Measurements from ENCODE around the gene SIK3. TPM values are rescaled to one million over a fixed set of nuclear protein-coding genes. Genes with fewer than 3 reads are reported as not detected.

SIK3 gene
- total RNA-seq, 4 donors from 2014 or later, result 58.8 to 85.8 (median 59.8) TPM

DNA sequence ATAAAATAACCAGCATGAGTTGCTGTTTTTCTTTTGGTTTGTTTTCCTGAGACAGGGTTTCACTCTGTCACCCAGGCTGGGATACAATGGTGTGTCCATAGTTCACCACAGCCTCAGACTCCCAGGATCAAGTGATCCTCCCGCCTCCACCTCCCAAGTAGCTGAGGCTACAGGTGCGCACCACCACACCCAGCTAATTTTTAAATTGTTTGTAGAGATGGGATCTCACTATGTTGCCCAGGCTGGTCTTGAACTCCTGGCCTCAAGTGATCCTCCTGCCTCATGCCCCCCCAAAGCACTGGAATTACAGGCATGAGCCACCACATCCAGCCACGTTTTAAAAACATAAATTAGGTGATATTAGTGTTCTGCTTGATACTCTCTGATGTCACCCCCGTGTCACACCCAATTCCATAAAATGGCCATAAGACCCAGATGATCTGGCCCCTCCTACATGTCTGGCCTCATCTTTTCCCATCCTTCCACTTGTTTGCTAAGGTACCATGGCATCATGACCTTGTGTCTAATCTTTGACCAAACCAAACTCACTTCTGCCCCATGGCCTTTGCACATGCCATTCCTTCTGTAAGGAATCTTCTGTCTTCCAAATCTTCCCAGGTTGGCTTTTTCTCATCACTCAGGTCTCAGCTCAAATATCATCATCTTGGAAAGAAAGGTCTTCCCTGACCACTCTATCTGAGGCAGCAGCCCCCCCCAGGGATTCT is 6.3 kb downstream of the SIK3 start:
- Histone ChIP-seq H3K4me1 (peaks cover 0 to 38% (median 14%) of the 10 kb centered on the region in 4 donors), H3K27me3 (no peaks in the 10 kb centered on the region), H3K9me3 (no peaks in the 10 kb centered on the region), H3K27ac (peak overlapping the region in 1 of 4 donors; percentile 31), H3K36me3 (no peaks in the 10 kb centered on the region), H3K4me3 (no peak overlapping the region)
- TF ChIP-seq, protein P1, sequence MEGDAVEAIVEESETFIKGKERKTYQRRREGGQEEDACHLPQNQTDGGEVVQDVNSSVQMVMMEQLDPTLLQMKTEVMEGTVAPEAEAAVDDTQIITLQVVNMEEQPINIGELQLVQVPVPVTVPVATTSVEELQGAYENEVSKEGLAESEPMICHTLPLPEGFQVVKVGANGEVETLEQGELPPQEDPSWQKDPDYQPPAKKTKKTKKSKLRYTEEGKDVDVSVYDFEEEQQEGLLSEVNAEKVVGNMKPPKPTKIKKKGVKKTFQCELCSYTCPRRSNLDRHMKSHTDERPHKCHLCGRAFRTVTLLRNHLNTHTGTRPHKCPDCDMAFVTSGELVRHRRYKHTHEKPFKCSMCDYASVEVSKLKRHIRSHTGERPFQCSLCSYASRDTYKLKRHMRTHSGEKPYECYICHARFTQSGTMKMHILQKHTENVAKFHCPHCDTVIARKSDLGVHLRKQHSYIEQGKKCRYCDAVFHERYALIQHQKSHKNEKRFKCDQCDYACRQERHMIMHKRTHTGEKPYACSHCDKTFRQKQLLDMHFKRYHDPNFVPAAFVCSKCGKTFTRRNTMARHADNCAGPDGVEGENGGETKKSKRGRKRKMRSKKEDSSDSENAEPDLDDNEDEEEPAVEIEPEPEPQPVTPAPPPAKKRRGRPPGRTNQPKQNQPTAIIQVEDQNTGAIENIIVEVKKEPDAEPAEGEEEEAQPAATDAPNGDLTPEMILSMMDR (IDR thresholded peaks at IDR 0.05), result no peak
- TF ChIP-seq POLR2A (IDR thresholded peaks at IDR 0.05), result no peak
- no peak for DNase-seq

DNA sequence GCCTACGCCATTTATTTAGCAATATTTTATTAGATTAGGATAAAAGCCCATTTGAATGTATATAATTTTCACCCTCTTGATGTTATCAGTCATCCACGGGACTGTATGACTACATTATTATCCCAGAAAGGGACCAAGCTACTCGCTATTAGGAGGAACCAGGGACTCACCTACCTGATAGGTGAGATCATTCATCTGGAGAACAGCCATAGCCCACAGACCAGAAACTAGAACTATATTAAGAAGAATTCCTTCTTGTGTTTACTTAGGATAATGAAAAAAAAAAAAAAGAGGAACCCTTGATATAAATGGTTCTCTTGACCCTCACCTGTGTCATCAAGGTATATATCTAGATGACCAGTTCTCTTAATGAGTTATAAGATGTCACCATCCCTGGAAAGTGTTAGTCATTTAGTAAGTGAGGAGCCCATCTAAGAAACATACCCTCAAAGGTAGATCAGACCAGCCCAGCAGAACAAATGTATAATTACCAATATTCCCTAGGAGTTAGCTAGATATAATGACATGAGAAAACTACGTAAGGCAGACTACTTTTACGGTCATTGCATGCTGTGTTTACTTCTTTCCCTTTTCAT is 8.0 kb downstream of the SIK3 start:
- no peak overlapping the region for H3K4me3 ChIP-seq
- TF ChIP-seq, protein P1 (IDR thresholded peaks at IDR 0.05), result no peak
- no peak for TF ChIP-seq POLR2A (IDR thresholded peaks at IDR 0.05)
- H3K36me3 ChIP-seq, result no peaks in the 10 kb centered on the region
- no peaks in the 10 kb centered on the region for H3K9me3 ChIP-seq
- peaks cover 0 to 21% (median 8%) of the 10 kb centered on the region in 4 donors for H3K4me1 ChIP-seq
- DNase-seq, result no peak
- no peaks in the 10 kb centered on the region for H3K27me3 ChIP-seq
- no peak overlapping the region for H3K27ac ChIP-seq

DNA sequence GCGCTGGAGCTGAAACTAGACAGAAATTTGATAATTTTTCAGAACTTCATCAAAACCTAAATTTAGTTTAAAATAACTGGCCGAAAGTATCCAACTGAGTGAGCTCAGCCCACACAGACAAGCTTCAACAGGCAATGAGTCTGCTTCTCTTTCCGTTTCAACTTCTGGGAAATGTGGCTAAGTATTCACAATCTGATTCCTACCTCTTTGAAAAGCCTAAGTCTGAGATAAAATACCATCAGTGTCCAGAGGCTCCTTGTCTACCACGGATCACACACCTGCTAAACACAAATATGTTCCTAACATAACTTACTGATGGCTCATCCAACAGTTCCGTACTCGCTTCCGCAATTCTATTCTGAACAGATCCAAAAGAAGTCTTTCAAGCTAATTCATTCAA is 8.5 kb downstream of the SIK3 start:
- Histone ChIP-seq H3K4me1 (peaks cover 0 to 16% (median 7%) of the 10 kb centered on the region in 4 donors), H3K27me3 (no peaks in the 10 kb centered on the region), H3K4me3 (no peak overlapping the region), H3K36me3 (no peaks in the 10 kb centered on the region), H3K9me3 (no peaks in the 10 kb centered on the region), H3K27ac (no peak overlapping the region)
- no peak for DNase-seq
- TF ChIP-seq POLR2A (IDR thresholded peaks at IDR 0.05), result no peak
- TF ChIP-seq, protein P1 (IDR thresholded peaks at IDR 0.05), result no peak

DNA sequence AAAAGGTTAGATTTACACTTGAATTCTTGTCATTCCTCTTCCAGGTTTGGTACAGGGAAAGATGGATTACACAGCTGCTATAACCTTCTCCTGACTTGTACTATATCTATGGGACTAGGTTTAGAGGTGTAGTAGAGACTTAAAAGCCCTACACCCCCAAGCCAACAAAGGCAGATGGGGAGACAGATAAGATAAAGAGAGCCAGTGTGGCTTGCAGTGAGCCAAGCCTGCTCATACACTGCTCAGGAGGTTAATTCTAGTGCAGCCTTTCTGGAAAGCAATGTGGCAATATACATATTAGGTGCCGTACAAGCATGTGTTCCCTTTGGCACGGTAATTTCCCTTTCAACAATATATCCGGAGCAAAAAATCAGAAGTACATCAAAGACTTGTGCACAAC is 10.8 kb downstream of the SIK3 start:
- no peak overlapping the region for H3K27ac ChIP-seq

DNA sequence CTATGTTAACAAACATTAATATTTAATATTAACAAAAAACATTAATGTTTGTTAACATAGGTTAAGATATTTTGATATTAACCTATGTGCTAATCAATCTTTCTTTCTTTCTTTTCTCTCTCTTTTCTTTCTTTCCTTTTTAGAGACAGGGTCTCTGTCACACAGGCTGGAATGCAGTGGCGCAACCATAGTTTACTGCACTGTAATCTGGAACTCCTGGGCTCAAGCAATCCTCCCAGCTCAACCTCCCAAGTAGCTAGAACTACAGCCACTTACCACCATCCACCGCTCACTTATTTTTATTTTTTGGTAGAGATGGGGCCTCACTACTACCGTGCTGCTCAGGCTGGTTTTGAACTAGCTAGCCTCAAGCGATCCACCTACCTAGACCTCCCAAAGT is 13.2 kb downstream of the SIK3 start:
- H3K27ac ChIP-seq, result no peak overlapping the region
- peaks cover 0 to 7% (median 3%) of the 10 kb centered on the region in 4 donors for H3K4me1 ChIP-seq
- H3K36me3 ChIP-seq, result no peaks in the 10 kb centered on the region
- DNase-seq, result no peak
- TF ChIP-seq POLR2A (IDR thresholded peaks at IDR 0.05), result no peak
- TF ChIP-seq, protein P1 (IDR thresholded peaks at IDR 0.05), result no peak
- no peak overlapping the region for H3K4me3 ChIP-seq
- H3K9me3 ChIP-seq, result no peaks in the 10 kb centered on the region
- no peaks in the 10 kb centered on the region for H3K27me3 ChIP-seq

More for the DNA sequence above, 10.8 kb downstream of the SIK3 start:
- Histone ChIP-seq H3K9me3 (no peaks in the 10 kb centered on the region), H3K36me3 (no peaks in the 10 kb centered on the region), H3K27me3 (no peaks in the 10 kb centered on the region), H3K4me3 (no peak overlapping the region), H3K4me1 (peaks cover 0 to 11% (median 2%) of the 10 kb centered on the region in 4 donors)
- no peak for TF ChIP-seq POLR2A (IDR thresholded peaks at IDR 0.05)
- TF ChIP-seq, protein P1 (IDR thresholded peaks at IDR 0.05), result no peak
- no peak for DNase-seq
